Spleen (tissue), 11 donors: ENCODE data around the gene LRRC28. TPM values are rescaled to one million over a fixed set of nuclear protein-coding genes. Genes with fewer than 3 reads are reported as not detected.

Experiments
- DNase-seq: peaks from one replicate; pipeline ENCODE4 v3.0.0-alpha.2; 2020
- H3K27ac ChIP-seq, 8 donors: fragments of 200-600 bp; sonication (generic) in 7 of 8; 1 replicate in 4 of 8; 2 replicates in 4 of 8; pipeline versions ENCODE4 v1.5.0 to v1.8.0; 2016 to 2021; ENCODE audit warnings: inconsistent platforms in 4 of 8, mild to moderate bottlenecking in 4 of 8, moderate library complexity in 1 of 8
- H3K27me3 ChIP-seq, 7 donors: fragments of 200-600 bp; sonication (generic) in 6 of 7; replicated peaks in 1 of 7; 1 replicate in 4 of 7; 2 replicates in 3 of 7; pipeline versions ENCODE4 v1.5.0 to v1.8.0; 2016 to 2021; ENCODE audit warnings: inconsistent platforms in 3 of 7, mild to moderate bottlenecking in 1 of 7
- H3K36me3 ChIP-seq, 6 donors: fragments of 200-600 bp; sonication (generic) in 5 of 6; 1 replicate in 4 of 6; 2 replicates in 2 of 6; pipeline versions ENCODE4 v1.5.0 to v1.8.0; 2016 to 2021; ENCODE audit warnings: inconsistent platforms in 2 of 6
- H3K4me1 ChIP-seq, 6 donors: fragments of 200-600 bp; sonication (generic) in 5 of 6; 1 replicate in 3 of 6; 2 replicates in 3 of 6; pipeline versions ENCODE4 v1.5.0 to v1.8.0; 2016 to 2021; ENCODE audit warnings: inconsistent platforms in 3 of 6
- H3K4me3 ChIP-seq, 8 donors: fragments of 200-600 bp; sonication (generic) in 7 of 8; 1 replicate in 4 of 8; 2 replicates in 4 of 8; pipeline versions ENCODE4 v1.5.0 to v1.8.0; 2016 to 2021; ENCODE audit warnings: inconsistent platforms in 4 of 8, mild to moderate bottlenecking in 4 of 8, moderate library complexity in 2 of 8
- H3K9me3 ChIP-seq, 8 donors: fragments of 200-600 bp; sonication (generic) in 7 of 8; 1 replicate in 4 of 8; 2 replicates in 4 of 8; pipeline versions ENCODE4 v1.5.0 to v1.8.0; 2016 to 2021; ENCODE audit warnings: inconsistent platforms in 4 of 8
- CTCF ChIP-seq, 11 experiments: fragments of 200-600 bp in 7 of 11; fragments of 450-650 bp in 4 of 11; sonication (generic) in 4 of 11; IDR thresholded peaks in 8 of 11; conservative IDR thresholded peaks in 3 of 11; 1 replicate in 7 of 11; 2 replicates in 4 of 11; pipeline versions ENCODE4 v1.4.0 to v1.8.0; 2016 to 2021; ENCODE audit warnings: antibody characterized with exemption in 11 of 11, inconsistent platforms in 4 of 11, mild to moderate bottlenecking in 1 of 11
- POLR2A ChIP-seq, 3 donors: fragments of 450-650 bp; IDR thresholded peaks; one replicate each; pipeline ENCODE4 v1.5.1; 2017; ENCODE audit warnings: antibody characterized with exemption in 3 of 3, mild to moderate bottlenecking in 1 of 3
- POLR2AphosphoS5 ChIP-seq, 3 donors: sonication (generic); formaldehyde crosslinking; IDR thresholded peaks; one replicate each; pipeline ENCODE4 v1.5.1; 2017; ENCODE audit warnings: antibody characterized with exemption in 3 of 3
- WGBS, 5 donors: extraction: QIAGEN DNeasy Blood & Tissue Kit in 3 of 5; methylation state at CpG; one replicate each; pipeline versions ENCODE4 v1.1.5 to v1.1.7; 2013 to 2018; 5-methylcytosine and 5-hydroxymethylcytosine counted together
- intact Hi-C: fragments of 100-400 bp; cut with DNase I; formaldehyde crosslinking; loops from one replicate; pipeline ENCODE4 v1.15.0; 2023; ENCODE audit warnings: low total_unique reads
- polyA plus RNA-seq, 3 donors: library from polyadenylated mRNA; stranded (reverse); fragments of 200-250 nt; gene quantifications; one replicate each; pipeline ENCODE4 v1.2.1, GENCODE V29; 2013
- total RNA-seq, 7 donors: library from RNA; depleted of rRNA in 3 of 7; stranded (reverse); fragments of >200 nt in 3 of 7; fragmentation: NEBNext Ultra II Directional in 4 of 7; extraction: Animal tissue kit (Norgen Biotek cat#: 25700) in 4 of 7; gene quantifications; one replicate each; pipeline versions ENCODE4 v1.1.0 to v1.2.1, GENCODE V29; 2016 to 2021
- donor health status: healthy with polysubstance abuse.
- donor health status: DM: no; HTN: no; CAD: no; lungs with moderate emphysema.
- donor health status: DM: no; HTN: no; CAD: no.
- donor health status: Bipolar disorder and iron deficiency.
- donor health status: healthy.
- donor health status: DM: no; HTN: no; CAD: no.
- donor health status: DM: yes; HTN: yes; CAD: no.

LRRC28 gene
- total and polyA plus RNA-seq, 10 donors, result 6.0 to 63.3 (median 24.2) TPM

- intact Hi-C loops, result no loop called here
- Histone ChIP-seq H3K4me1 (peaks cover under 1 to 6% (median 3%) of the 10 kb centered on the region in 6 donors), H3K27ac (no peak overlapping the region), H3K4me3 (no peak overlapping the region), H3K36me3 (no peaks in the 10 kb centered on the region), H3K27me3 (no peaks in the 10 kb centered on the region), H3K9me3 (no peaks in the 10 kb centered on the region)
- DNase-seq, result no peak
- WGBS, 5 donors, result 86 to 93% (median 89%) methylated on average over 20 to 21 of the region's 21 CpGs
- TF ChIP-seq POLR2A (IDR thresholded peaks at IDR 0.05), result no peak
- TF ChIP-seq CTCF (IDR thresholded peaks at IDR 0.05 in 8 of 11, conservative IDR thresholded peaks at IDR 0.05 in 3 of 11), result no peak
- TF ChIP-seq POLR2AphosphoS5 (IDR thresholded peaks at IDR 0.05), result no peak
These were observed 162.9 kb downstream of the LRRC28 start for GRCh38 chr15:99413955-99414754.

- H3K4me1 ChIP-seq, result no peaks in the 10 kb centered on the region
- DNase-seq, result no peak
- no peaks in the 10 kb centered on the region for H3K27me3 ChIP-seq
- no peak overlapping the region for H3K4me3 ChIP-seq
- H3K36me3 ChIP-seq, result no peaks in the 10 kb centered on the region
- intact Hi-C loops, result no loop called here
- 88 to 95% (median 91%) methylated on average over 12 to 25 of the region's 25 CpGs for WGBS, 5 donors
- H3K27ac ChIP-seq, result no peak overlapping the region
- H3K9me3 ChIP-seq, result no peaks in the 10 kb centered on the region
- TF ChIP-seq CTCF (IDR thresholded peaks at IDR 0.05 in 8 of 11, conservative IDR thresholded peaks at IDR 0.05 in 3 of 11) (no peak), POLR2AphosphoS5 (IDR thresholded peaks at IDR 0.05) (no peak), POLR2A (IDR thresholded peaks at IDR 0.05) (no peak)
These were observed 163.8 kb downstream of the LRRC28 start for GRCh38 chr15:99414755-99415731.

DNA sequence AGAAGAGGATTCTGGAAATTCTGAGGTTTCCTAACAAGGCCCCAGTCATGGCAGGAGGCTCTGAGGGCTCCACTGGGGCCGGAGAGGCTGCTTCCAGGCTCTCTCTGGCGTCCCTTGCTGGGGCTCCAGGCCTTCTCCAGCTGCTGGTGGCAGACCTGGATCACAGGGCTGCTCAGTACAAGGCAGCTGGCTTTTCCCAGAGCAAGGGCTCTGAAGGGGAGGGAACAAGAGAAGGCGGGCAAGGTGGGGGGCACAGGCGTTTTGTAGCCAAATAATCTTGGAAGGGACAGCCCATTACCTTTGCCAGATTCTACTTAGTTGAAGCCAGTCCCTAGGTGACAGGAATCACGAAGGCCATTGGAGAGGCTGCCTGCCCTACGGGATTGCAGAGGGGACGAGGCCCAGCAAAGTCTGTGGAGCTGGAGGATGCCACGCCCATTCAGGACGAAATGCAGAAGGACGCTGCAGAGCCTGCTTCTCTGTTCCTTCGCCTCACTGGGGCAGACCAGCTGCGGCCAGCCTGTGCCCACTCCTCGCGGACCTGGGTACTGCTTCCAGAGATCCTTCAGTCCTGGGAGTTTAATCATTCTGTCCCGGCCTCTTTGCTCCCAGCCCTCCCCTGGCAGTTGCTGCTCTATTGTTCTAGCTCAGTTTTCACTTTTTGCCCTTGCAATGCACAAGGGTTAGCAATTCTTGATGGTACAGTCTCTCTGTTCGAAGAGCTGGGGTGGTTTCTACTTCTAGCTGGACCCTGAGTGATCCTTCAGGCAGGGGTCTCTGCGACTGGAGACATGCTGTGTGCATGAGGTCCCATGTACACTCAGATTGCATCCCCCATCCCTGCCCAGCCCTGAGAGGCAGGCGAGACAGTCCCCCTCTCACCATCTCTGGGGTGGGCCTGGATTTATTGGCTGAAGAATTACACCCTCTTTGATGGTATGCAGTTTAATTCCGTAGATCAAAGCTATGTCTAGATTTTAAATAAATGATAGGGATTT, 165.2 kb downstream of the LRRC28 start:
- Histone ChIP-seq H3K36me3 (no peaks in the 10 kb centered on the region), H3K9me3 (no peaks in the 10 kb centered on the region), H3K27me3 (no peaks in the 10 kb centered on the region), H3K27ac (no peak overlapping the region), H3K4me3 (no peak overlapping the region), H3K4me1 (peaks cover 0 to 3% (median 0%) of the 10 kb centered on the region in 6 donors)
- WGBS, 5 donors, result 80 to 85% (median 82%) methylated on average over 14 to 19 of the region's 19 CpGs
- DNase-seq, result no peak
- TF ChIP-seq CTCF (IDR thresholded peaks at IDR 0.05 in 8 of 11, conservative IDR thresholded peaks at IDR 0.05 in 3 of 11) (no peak), POLR2A (IDR thresholded peaks at IDR 0.05) (no peak)
- intact Hi-C loops, result no loop called here
